HL-60 (cell line): ENCODE results near the gene HIKESHI.

Source experiments
- CTCF ChIP-seq: IDR thresholded peaks from one replicate; pipeline ENCODE4 v1.5.1; 2011; ENCODE audit warnings: low read length, control low read depth, inconsistent platforms; ENCODE audit not compliant: insufficient read depth
- GABPA ChIP-seq: IDR thresholded peaks from 2 replicates; pipeline ENCODE4 v1.6.1; 2012; ENCODE audit warnings: low read depth
- POLR2AphosphoS5 ChIP-seq: IDR thresholded peaks from 2 replicates; pipeline ENCODE4 v1.6.1; 2012; ENCODE audit warnings: low read depth
- REST ChIP-seq: IDR thresholded peaks from 2 replicates; pipeline ENCODE4 v1.6.1; 2012; ENCODE audit warnings: low read depth; ENCODE audit not compliant: insufficient replicate concordance

GRCh38 chr11:86341382-86341781 lies 39.3 kb downstream of the HIKESHI start:
- TF ChIP-seq CTCF (no peak), GABPA (no peak), POLR2AphosphoS5 (no peak), REST (no peak)
